AG04449 (cell line): Measurements from ENCODE around the gene TTC32.
"Not testable (repeated sequence)": the region's sequence is repeated elsewhere in the genome, so short reads cannot be mapped to it uniquely, and the experiment has no call there.

Source experiments
- CTCF ChIA-PET: fragments of 350-600 bp; formaldehyde crosslinking; extraction: SDS; loops from one replicate; lab custom pipeline; 2021; ENCODE audit warnings: antibody characterized with exemption; lab: Yijun Ruan, JAX
- POLR2A ChIA-PET: fragments of 400-600, 350-600 bp; formaldehyde crosslinking; extraction: SDS; loops from one replicate; lab custom pipeline; 2020; ENCODE audit warnings: antibody characterized with exemption, inconsistent platforms; lab: Yijun Ruan, JAX
- DNase-seq: peaks from one replicate; pipeline ENCODE4 v3.0.0-alpha.2; 2010; ENCODE audit warnings: low read depth, low spot score
- H3K4me3 ChIP-seq: 2 replicates; pipeline ENCODE4 v1.5.1; 2011; ENCODE audit warnings: low read depth, mild to moderate bottlenecking, control low read depth, low read length
- CTCF ChIP-seq: IDR thresholded peaks from one replicate; pipeline ENCODE4 v1.5.1; 2011; ENCODE audit warnings: mild to moderate bottlenecking, moderate library complexity, low read length, control low read depth, inconsistent platforms; ENCODE audit not compliant: insufficient read depth; ENCODE audit errors: missing control alignments

The TTC32 gene

GRCh38 chr2:19883971-19884720 is 17.6 kb downstream of the TTC32 start:
- no peak for DNase-seq
- POLR2A ChIA-PET = no interaction called here
- CTCF ChIA-PET = no interaction called here
- H3K4me3 ChIP-seq = no peak overlapping the region
- TF ChIP-seq CTCF = no peak

- POLR2A ChIA-PET = no interaction called here
- CTCF ChIA-PET = no interaction called here
- DNase-seq = no peak
These were observed 18.3 kb downstream of the TTC32 start for GRCh38 chr2:19883486-19883885.

GRCh38 chr2:19882286-19882685 is 19.5 kb downstream of the TTC32 start:
- no peak for TF ChIP-seq CTCF
- ChIA-PET CTCF (no interaction called here), POLR2A (no interaction called here)
- DNase-seq = no peak
- H3K4me3 ChIP-seq = no peak overlapping the region

More at GRCh38 chr2:19883486-19883885, 18.3 kb downstream of the TTC32 start:
- no peak for TF ChIP-seq CTCF
- no peak overlapping the region for H3K4me3 ChIP-seq

GRCh38 chr2:19881908-19882265 is 19.9 kb downstream of the TTC32 start:
- DNase-seq = no peak
- no peak overlapping the region for H3K4me3 ChIP-seq
- TF ChIP-seq CTCF = no peak
- ChIA-PET POLR2A (no interaction called here), CTCF (no interaction called here)

- DNase-seq = no peak
- ChIA-PET CTCF (no interaction called here), POLR2A (no interaction called here)
- no peak overlapping the region for H3K4me3 ChIP-seq
- no peak for TF ChIP-seq CTCF
These were observed 20.4 kb downstream of the TTC32 start for GRCh38 chr2:19881221-19881907.

- POLR2A ChIA-PET, H3K4me3 ChIP-seq, DNase-seq, CTCF ChIA-PET: not testable (repeated sequence)
These were observed 21.6 kb downstream of the TTC32 start for GRCh38 chr2:19880191-19880590.
